Measurements from ENCODE around the gene PRMT3. TPM values are rescaled to one million over a fixed set of nuclear protein-coding genes. Genes with fewer than 3 reads are reported as not detected.

Gene PRMT3
- polyA plus RNA-seq, 1 donor (not counting 4 experiments of a cell fraction or from before 2014, with no cell fraction given) = 29.4 TPM

- Histone ChIP-seq H3K79me2 (ENCODE audit: control insufficient read depth, insufficient read depth, low read length) (no peaks in the 10 kb centered on the region), H3K9me3 (ENCODE audit: control insufficient read depth, low read depth, low read length) (no peaks in the 10 kb centered on the region), H3K27me3 (ENCODE audit: control insufficient read depth, extremely low read depth, insufficient read depth, low read length) (no peaks in the 10 kb centered on the region), H3K9ac (ENCODE audit: control insufficient read depth, extremely low read depth, insufficient read depth, low read length) (no peak overlapping the region), H3K4me2 (ENCODE audit: control insufficient read depth, extremely low read depth, insufficient read depth, low read depth, low read length) (no peak overlapping the region), H4K20me1 (ENCODE audit: control insufficient read depth, extremely low read depth, insufficient read depth, low read length) (no peaks in the 10 kb centered on the region), H3K27ac (ENCODE audit: control insufficient read depth, insufficient read depth, low read length) (no peak overlapping the region), H2AFZ (ENCODE audit: control insufficient read depth, low read length) (no peak overlapping the region), H3K4me3 (ENCODE audit: control insufficient read depth in 2 of 3, extremely low read depth in 1 of 3, insufficient read depth in 2 of 3, low read depth in 1 of 3, low read length in 3 of 3) (no peak overlapping the region), H3K36me3 (ENCODE audit: control insufficient read depth in 2 of 2, extremely low read depth in 1 of 2, insufficient read depth in 2 of 2, low read length in 2 of 2) (no peaks in the 10 kb centered on the region), H3K4me1 (ENCODE audit: control insufficient read depth, extremely low read depth, insufficient read depth, low read length) (peaks cover 18% of the 10 kb centered on the region), H3K9me1 (ENCODE audit: control insufficient read depth, extremely low read depth, insufficient read depth, low read length) (no peaks in the 10 kb centered on the region)
- DNase-seq (ENCODE audit: low read depth, low spot score) (no peak), FAIRE-seq (no peak)
- dilution Hi-C loops (cut with MboI; ENCODE audit: extremely low pct_ligation_motif_present, low sequenced_read_pairs) = no loop called here
- TF ChIP-seq CTCF (optimal IDR thresholded peaks at IDR 0.05 in 1 of 3, IDR thresholded peaks at IDR 0.05 in 1 of 3, conservative IDR thresholded peaks at IDR 0.05 in 1 of 3; ENCODE audit: extremely low read depth in 1 of 3, insufficient read depth in 2 of 3, low read length in 3 of 3) = no peak
- TF ChIP-seq EZH2 (IDR thresholded peaks at IDR 0.05; ENCODE audit: low read length) = no peak
Observed at GRCh38 chr11:20477418-20478090, 90.0 kb downstream of the PRMT3 start.

GRCh38 chr11:20479513-20479912 is 92.0 kb downstream of the PRMT3 start:
- Histone ChIP-seq H3K9me3 (ENCODE audit: control insufficient read depth, low read depth, low read length) (no peaks in the 10 kb centered on the region), H3K36me3 (ENCODE audit: control insufficient read depth in 2 of 2, extremely low read depth in 1 of 2, insufficient read depth in 2 of 2, low read length in 2 of 2) (no peaks in the 10 kb centered on the region), H3K9me1 (ENCODE audit: control insufficient read depth, extremely low read depth, insufficient read depth, low read length) (no peaks in the 10 kb centered on the region), H3K4me2 (ENCODE audit: control insufficient read depth, extremely low read depth, insufficient read depth, low read depth, low read length) (no peak overlapping the region), H3K4me3 (ENCODE audit: control insufficient read depth in 2 of 3, extremely low read depth in 1 of 3, insufficient read depth in 2 of 3, low read depth in 1 of 3, low read length in 3 of 3) (no peak overlapping the region), H4K20me1 (ENCODE audit: control insufficient read depth, extremely low read depth, insufficient read depth, low read length) (no peaks in the 10 kb centered on the region), H3K4me1 (ENCODE audit: control insufficient read depth, extremely low read depth, insufficient read depth, low read length) (peaks cover 28% of the 10 kb centered on the region), H2AFZ (ENCODE audit: control insufficient read depth, low read length) (no peak overlapping the region), H3K27ac (ENCODE audit: control insufficient read depth, insufficient read depth, low read length) (no peak overlapping the region), H3K27me3 (ENCODE audit: control insufficient read depth, extremely low read depth, insufficient read depth, low read length) (no peaks in the 10 kb centered on the region), H3K79me2 (ENCODE audit: control insufficient read depth, insufficient read depth, low read length) (no peaks in the 10 kb centered on the region), H3K9ac (ENCODE audit: control insufficient read depth, extremely low read depth, insufficient read depth, low read length) (no peak overlapping the region)
- dilution Hi-C loops (cut with MboI; ENCODE audit: extremely low pct_ligation_motif_present, low sequenced_read_pairs) = no loop called here
- FAIRE-seq (no peak), DNase-seq (ENCODE audit: low read depth, low spot score) (no peak)
- TF ChIP-seq CTCF (optimal IDR thresholded peaks at IDR 0.05 in 1 of 3, IDR thresholded peaks at IDR 0.05 in 1 of 3, conservative IDR thresholded peaks at IDR 0.05 in 1 of 3; ENCODE audit: extremely low read depth in 1 of 3, insufficient read depth in 2 of 3, low read length in 3 of 3) = no peak
- TF ChIP-seq EZH2 (IDR thresholded peaks at IDR 0.05; ENCODE audit: low read length) = no peak
